ENCODE measurements around the gene COA1.

The COA1 gene

GRCh38 chr7:43758822-43759683 lies 29.7 kb upstream of the COA1 start:
- Histone ChIP-seq H3K36me3 (ENCODE audit: control insufficient read depth, insufficient read depth, low read length) (no peaks in the 10 kb centered on the region), H3K4me2 (ENCODE audit: low read length) (peak overlapping the region; percentile 69), H2AFZ (peak overlapping the region; percentile 82), H3K79me2 (no peaks in the 10 kb centered on the region), H3K4me3 (ENCODE audit: low read depth, low read length) (peak overlapping the region; percentile 76), H3K27ac (peak overlapping the region; percentile 37), H3K4me1 (peaks cover 7% of the 10 kb centered on the region), H3K27me3 (ENCODE audit: control insufficient read depth, insufficient read depth, low read length) (no peaks in the 10 kb centered on the region), H3K9me3 (ENCODE audit: control insufficient read depth, low read length) (no peaks in the 10 kb centered on the region), H3K9ac (peak overlapping the region; percentile 65)
- TF ChIP-seq, protein P1, sequence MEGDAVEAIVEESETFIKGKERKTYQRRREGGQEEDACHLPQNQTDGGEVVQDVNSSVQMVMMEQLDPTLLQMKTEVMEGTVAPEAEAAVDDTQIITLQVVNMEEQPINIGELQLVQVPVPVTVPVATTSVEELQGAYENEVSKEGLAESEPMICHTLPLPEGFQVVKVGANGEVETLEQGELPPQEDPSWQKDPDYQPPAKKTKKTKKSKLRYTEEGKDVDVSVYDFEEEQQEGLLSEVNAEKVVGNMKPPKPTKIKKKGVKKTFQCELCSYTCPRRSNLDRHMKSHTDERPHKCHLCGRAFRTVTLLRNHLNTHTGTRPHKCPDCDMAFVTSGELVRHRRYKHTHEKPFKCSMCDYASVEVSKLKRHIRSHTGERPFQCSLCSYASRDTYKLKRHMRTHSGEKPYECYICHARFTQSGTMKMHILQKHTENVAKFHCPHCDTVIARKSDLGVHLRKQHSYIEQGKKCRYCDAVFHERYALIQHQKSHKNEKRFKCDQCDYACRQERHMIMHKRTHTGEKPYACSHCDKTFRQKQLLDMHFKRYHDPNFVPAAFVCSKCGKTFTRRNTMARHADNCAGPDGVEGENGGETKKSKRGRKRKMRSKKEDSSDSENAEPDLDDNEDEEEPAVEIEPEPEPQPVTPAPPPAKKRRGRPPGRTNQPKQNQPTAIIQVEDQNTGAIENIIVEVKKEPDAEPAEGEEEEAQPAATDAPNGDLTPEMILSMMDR (IDR thresholded peaks at IDR 0.05) = no peak

GRCh38 chr7:43758029-43758821 lies 28.9 kb upstream of the COA1 start, which contains the start of gene BLVRA:
BLVRA (plus strand) TSS chr7:43758680; CDS start chr7:43771159, 12,479 bp downstream.
- peak within 1 kb of the TSS; percentile 65 for H3K9ac ChIP-seq
- TF ChIP-seq, protein P1 (IDR thresholded peaks at IDR 0.05) = no peak
- H3K36me3 ChIP-seq (ENCODE audit: control insufficient read depth, insufficient read depth, low read length) = no peaks in the 10 kb centered on the region
- peak within 1 kb of the TSS; percentile 76 for H3K4me3 ChIP-seq (ENCODE audit: low read depth, low read length)
- no peaks in the 10 kb centered on the region for H3K79me2 ChIP-seq
- peak within 1 kb of the TSS; percentile 69 for H3K4me2 ChIP-seq (ENCODE audit: low read length)
- no peaks in the 10 kb centered on the region for H3K9me3 ChIP-seq (ENCODE audit: control insufficient read depth, low read length)
- H3K27ac ChIP-seq = peak within 1 kb of the TSS; percentile 37
- peak within 1 kb of the TSS; percentile 82 for H2AFZ ChIP-seq
- H3K4me1 ChIP-seq = peaks cover 7% of the 10 kb centered on the region
- H3K27me3 ChIP-seq (ENCODE audit: control insufficient read depth, insufficient read depth, low read length) = no peaks in the 10 kb centered on the region

GRCh38 chr7:43757073-43757720 lies 27.9 kb upstream of the COA1 start:
- H3K27ac ChIP-seq = no peak overlapping the region
- TF ChIP-seq, protein P1 (IDR thresholded peaks at IDR 0.05) = no peak
- no peak overlapping the region for H3K4me3 ChIP-seq (ENCODE audit: low read depth, low read length)
- peaks cover 2% of the 10 kb centered on the region for H3K4me1 ChIP-seq
- H3K9ac ChIP-seq = no peak overlapping the region
- H3K36me3 ChIP-seq (ENCODE audit: control insufficient read depth, insufficient read depth, low read length) = no peaks in the 10 kb centered on the region
- H3K4me2 ChIP-seq (ENCODE audit: low read length) = no peak overlapping the region
- H3K9me3 ChIP-seq (ENCODE audit: control insufficient read depth, low read length) = no peaks in the 10 kb centered on the region
- H3K27me3 ChIP-seq (ENCODE audit: control insufficient read depth, insufficient read depth, low read length) = no peaks in the 10 kb centered on the region
- H3K79me2 ChIP-seq = no peaks in the 10 kb centered on the region
- H2AFZ ChIP-seq = peak overlapping the region; percentile 31

DNA sequence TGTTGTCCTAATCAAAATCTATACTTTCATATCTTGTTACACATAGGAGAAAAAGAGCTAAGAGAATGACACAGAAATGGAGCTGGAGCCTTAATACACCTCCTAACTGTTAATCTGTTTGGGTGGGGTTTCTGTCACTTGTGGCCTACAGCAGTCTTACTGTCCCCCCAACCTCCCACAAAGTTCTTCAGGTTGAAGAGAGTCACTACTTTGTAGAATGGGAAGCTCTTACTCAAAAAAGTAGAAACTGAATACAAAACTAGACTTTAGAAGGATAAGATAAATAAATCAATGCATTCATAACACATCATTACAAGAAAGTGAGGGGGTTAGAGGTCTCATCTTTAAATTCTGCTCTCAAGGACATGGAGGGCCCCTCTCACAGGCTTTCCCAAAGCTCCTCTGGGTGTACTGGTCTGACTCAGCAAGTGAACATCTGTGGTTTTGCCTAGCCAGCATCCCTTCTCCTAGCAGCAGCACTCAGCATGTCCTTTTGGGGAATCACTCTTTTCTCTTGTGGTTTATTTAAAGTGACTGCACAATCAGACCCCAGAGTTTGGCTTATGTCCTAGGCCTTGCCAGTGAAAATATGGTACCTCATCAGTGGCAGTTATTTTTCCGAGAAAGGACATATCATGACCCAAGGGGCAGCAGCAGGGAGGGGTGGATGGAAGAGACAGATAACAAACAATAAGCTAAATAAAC lies 27.2 kb upstream of the COA1 start:
- H3K4me2 ChIP-seq (ENCODE audit: low read length) = no peak overlapping the region
- H3K27ac ChIP-seq = no peak overlapping the region
- H3K4me3 ChIP-seq (ENCODE audit: low read depth, low read length) = no peak overlapping the region
- no peak overlapping the region for H3K9ac ChIP-seq
- no peaks in the 10 kb centered on the region for H3K36me3 ChIP-seq (ENCODE audit: control insufficient read depth, insufficient read depth, low read length)
- H3K27me3 ChIP-seq (ENCODE audit: control insufficient read depth, insufficient read depth, low read length) = no peaks in the 10 kb centered on the region
- H3K79me2 ChIP-seq = no peaks in the 10 kb centered on the region
- H2AFZ ChIP-seq = peak overlapping the region; percentile 31
- TF ChIP-seq, protein P1 (IDR thresholded peaks at IDR 0.05) = no peak
- H3K4me1 ChIP-seq = peaks cover 2% of the 10 kb centered on the region
- H3K9me3 ChIP-seq (ENCODE audit: control insufficient read depth, low read length) = no peaks in the 10 kb centered on the region

Data from parathyroid adenoma (tissue), 2 donors.